ENCODE measurements around the gene CD300LG.

The CD300LG gene

GRCh38 chr17:43814714-43815113 lies 32.3 kb upstream of the CD300LG start:
- ChIA-PET POLR2A (no interaction called here), CTCF (no interaction called here)
- H3K36me3 ChIP-seq (ENCODE audit: control insufficient read depth in 4 of 4, insufficient read depth in 4 of 4, low read length in 3 of 4), result peaks cover 0 to 23% (median 4%) of the 10 kb centered on the region in 4 experiments
- DNase-seq, result no peak
- no peaks in the 10 kb centered on the region for H3K27me3 ChIP-seq (replicated peaks in 2 of 5; ENCODE audit: control insufficient read depth in 4 of 5, insufficient read depth in 5 of 5, low read length in 4 of 5)
- 40% methylated on average over 1 of the region's 1 CpG for WGBS (ENCODE audit: insufficient coverage)
- no peak overlapping the region for H3K4me3 ChIP-seq (ENCODE audit: control insufficient read depth in 1 of 7, extremely low read depth in 1 of 7, insufficient read depth in 4 of 7, low read depth in 2 of 7, low read length in 6 of 7)
- no peaks in the 10 kb centered on the region for H3K9me3 ChIP-seq (ENCODE audit: control extremely low read depth in 1 of 5, control insufficient read depth in 4 of 5, insufficient read depth in 2 of 5, low read depth in 1 of 5, low read length in 4 of 5)
- H3K4me1 ChIP-seq (ENCODE audit: control extremely low read depth in 1 of 4, control insufficient read depth in 4 of 4, insufficient read depth in 4 of 4, low read length in 3 of 4), result no peaks in the 10 kb centered on the region
- H3K27ac ChIP-seq (ENCODE audit: insufficient read depth in 1 of 2, low read depth in 1 of 2, low read length in 2 of 2, poor library complexity in 1 of 2, severe bottlenecking in 2 of 2), result no peak overlapping the region

DNA sequence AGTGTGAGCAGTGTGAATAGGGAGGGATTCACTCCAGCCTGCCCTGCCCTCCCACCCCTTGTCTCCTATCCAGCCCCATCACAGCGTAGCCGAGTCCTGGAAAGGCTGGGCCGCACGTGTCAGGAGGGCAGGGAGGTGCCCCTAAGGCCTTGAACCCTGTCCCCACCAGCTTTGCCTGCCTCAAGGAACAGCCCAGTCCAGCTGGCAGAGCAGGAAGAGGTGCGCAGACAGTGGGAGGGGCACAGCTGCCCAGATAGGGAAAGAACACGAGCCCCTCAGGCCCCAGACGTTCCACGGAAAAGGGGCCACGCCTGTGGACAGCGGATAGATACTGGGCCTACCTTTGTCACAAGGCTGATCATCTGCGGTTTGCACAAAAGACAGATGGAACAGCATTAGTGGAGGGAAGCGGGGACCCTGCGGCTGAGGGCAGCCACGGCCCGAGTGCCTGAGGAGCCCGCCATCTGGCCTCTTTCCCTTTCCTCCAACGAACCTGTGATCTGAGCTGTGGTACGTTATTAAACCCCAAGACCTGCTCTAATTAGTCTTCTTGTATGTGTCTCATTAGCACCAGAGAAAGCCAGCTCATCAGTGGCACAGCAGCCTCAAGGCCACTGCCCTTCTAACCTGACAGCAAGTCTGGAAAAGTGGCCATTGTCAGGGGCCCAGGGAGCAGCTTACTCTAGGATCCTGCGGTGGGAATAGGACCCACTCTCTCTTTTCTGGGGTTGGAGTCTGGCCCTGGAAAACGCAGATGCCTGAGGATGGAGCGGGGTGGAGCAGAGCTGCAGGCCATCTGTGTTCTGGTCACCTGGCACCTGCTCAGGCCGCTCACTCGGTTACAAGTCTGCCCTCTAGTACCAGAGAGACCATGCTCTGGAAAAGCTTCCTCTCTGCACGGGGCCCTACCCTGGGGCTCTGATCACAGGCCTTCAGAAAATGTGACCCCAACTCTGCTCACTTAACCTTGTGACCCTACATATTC lies 30.3 kb upstream of the CD300LG start:
- POLR2A ChIA-PET, result no interaction called here

GRCh38 chr17:43817826-43818225 lies 29.1 kb upstream of the CD300LG start:
- no peak overlapping the region for H3K27ac ChIP-seq (ENCODE audit: insufficient read depth in 1 of 2, low read depth in 1 of 2, low read length in 2 of 2, poor library complexity in 1 of 2, severe bottlenecking in 2 of 2)
- CTCF ChIA-PET, result interaction anchor here (1.1 to 1.7 kb wide), 4 partner anchors 9 to 29 kb away, joined by 3 to 4 read pairs (median 4); partner anchors contain the start of gene CD300LG
- no peak for DNase-seq
- 100% methylated on average over 7 of the region's 9 CpGs for WGBS (ENCODE audit: insufficient coverage)
- H3K27me3 ChIP-seq (replicated peaks in 2 of 5; ENCODE audit: control insufficient read depth in 4 of 5, insufficient read depth in 5 of 5, low read length in 4 of 5), result no peaks in the 10 kb centered on the region
- H3K4me1 ChIP-seq (ENCODE audit: control extremely low read depth in 1 of 4, control insufficient read depth in 4 of 4, insufficient read depth in 4 of 4, low read length in 3 of 4), result no peaks in the 10 kb centered on the region
- H3K9me3 ChIP-seq (ENCODE audit: control extremely low read depth in 1 of 5, control insufficient read depth in 4 of 5, insufficient read depth in 2 of 5, low read depth in 1 of 5, low read length in 4 of 5), result no peaks in the 10 kb centered on the region
- H3K4me3 ChIP-seq (ENCODE audit: control insufficient read depth in 1 of 7, extremely low read depth in 1 of 7, insufficient read depth in 4 of 7, low read depth in 2 of 7, low read length in 6 of 7), result no peak overlapping the region
- peaks cover 0 to 23% (median 4%) of the 10 kb centered on the region in 4 experiments for H3K36me3 ChIP-seq (ENCODE audit: control insufficient read depth in 4 of 4, insufficient read depth in 4 of 4, low read length in 3 of 4)
- POLR2A ChIA-PET, result interaction anchor here (0.7 kb wide), 1 partner anchor 35 kb away, joined by 3 read pairs; no protein-coding TSS in a partner anchor

More for the DNA sequence above, 30.3 kb upstream of the CD300LG start:
- DNase-seq, result no peak
- no peaks in the 10 kb centered on the region for H3K27me3 ChIP-seq (replicated peaks in 2 of 5; ENCODE audit: control insufficient read depth in 4 of 5, insufficient read depth in 5 of 5, low read length in 4 of 5)
- CTCF ChIA-PET, result interaction anchor here (0.6 to 1.7 kb wide), 5 partner anchors 14 to 243 kb away, joined by 3 to 4 read pairs (median 4); partner anchors contain the start of gene CD300LG
- H3K4me1 ChIP-seq (ENCODE audit: control extremely low read depth in 1 of 4, control insufficient read depth in 4 of 4, insufficient read depth in 4 of 4, low read length in 3 of 4), result no peaks in the 10 kb centered on the region
- 95% methylated on average over 20 of the region's 24 CpGs for WGBS (ENCODE audit: insufficient coverage)
- H3K27ac ChIP-seq (ENCODE audit: insufficient read depth in 1 of 2, low read depth in 1 of 2, low read length in 2 of 2, poor library complexity in 1 of 2, severe bottlenecking in 2 of 2), result no peak overlapping the region
- no peaks in the 10 kb centered on the region for H3K9me3 ChIP-seq (ENCODE audit: control extremely low read depth in 1 of 5, control insufficient read depth in 4 of 5, insufficient read depth in 2 of 5, low read depth in 1 of 5, low read length in 4 of 5)
- H3K4me3 ChIP-seq (ENCODE audit: control insufficient read depth in 1 of 7, extremely low read depth in 1 of 7, insufficient read depth in 4 of 7, low read depth in 2 of 7, low read length in 6 of 7), result no peak overlapping the region
- peaks cover 0 to 29% (median 4%) of the 10 kb centered on the region in 4 experiments for H3K36me3 ChIP-seq (ENCODE audit: control insufficient read depth in 4 of 4, insufficient read depth in 4 of 4, low read length in 3 of 4)

DNA sequence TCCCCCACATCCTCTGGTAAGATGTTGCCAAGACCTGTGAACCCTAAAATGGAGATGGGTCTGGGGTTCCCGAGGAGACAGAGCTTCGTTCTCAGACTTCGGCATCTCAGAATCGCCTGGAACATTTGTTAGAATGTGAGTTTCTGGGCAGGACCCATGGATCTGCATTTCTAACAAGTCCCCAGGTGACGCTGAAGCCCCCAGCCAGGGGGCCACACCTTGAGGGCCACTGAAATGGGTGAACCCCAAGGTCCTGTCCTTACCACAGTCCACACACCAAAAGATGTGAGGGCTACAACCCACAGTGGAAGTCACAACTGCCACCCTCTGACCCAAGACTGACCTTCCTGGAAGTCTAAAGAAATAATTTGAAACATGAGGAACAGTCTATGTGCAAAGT lies 28.0 kb upstream of the CD300LG start:
- H3K27ac ChIP-seq (ENCODE audit: insufficient read depth in 1 of 2, low read depth in 1 of 2, low read length in 2 of 2, poor library complexity in 1 of 2, severe bottlenecking in 2 of 2), result no peak overlapping the region
- no peaks in the 10 kb centered on the region for H3K9me3 ChIP-seq (ENCODE audit: control extremely low read depth in 1 of 5, control insufficient read depth in 4 of 5, insufficient read depth in 2 of 5, low read depth in 1 of 5, low read length in 4 of 5)
- H3K4me1 ChIP-seq (ENCODE audit: control extremely low read depth in 1 of 4, control insufficient read depth in 4 of 4, insufficient read depth in 4 of 4, low read length in 3 of 4), result no peaks in the 10 kb centered on the region
- CTCF ChIA-PET, result interaction anchor here (0.9 to 1.0 kb wide), 2 partner anchors 22 to 27 kb away, joined by 3 to 7 read pairs; no protein-coding TSS in a partner anchor
- 100% methylated on average over 4 of the region's 5 CpGs for WGBS (ENCODE audit: insufficient coverage)
- H3K27me3 ChIP-seq (replicated peaks in 2 of 5; ENCODE audit: control insufficient read depth in 4 of 5, insufficient read depth in 5 of 5, low read length in 4 of 5), result no peaks in the 10 kb centered on the region
- H3K36me3 ChIP-seq (ENCODE audit: control insufficient read depth in 4 of 4, insufficient read depth in 4 of 4, low read length in 3 of 4), result peaks cover 0 to 18% (median 4%) of the 10 kb centered on the region in 4 experiments
- no peak for DNase-seq
- POLR2A ChIA-PET, result no interaction called here
- H3K4me3 ChIP-seq (ENCODE audit: control insufficient read depth in 1 of 7, extremely low read depth in 1 of 7, insufficient read depth in 4 of 7, low read depth in 2 of 7, low read length in 6 of 7), result no peak overlapping the region

DNA sequence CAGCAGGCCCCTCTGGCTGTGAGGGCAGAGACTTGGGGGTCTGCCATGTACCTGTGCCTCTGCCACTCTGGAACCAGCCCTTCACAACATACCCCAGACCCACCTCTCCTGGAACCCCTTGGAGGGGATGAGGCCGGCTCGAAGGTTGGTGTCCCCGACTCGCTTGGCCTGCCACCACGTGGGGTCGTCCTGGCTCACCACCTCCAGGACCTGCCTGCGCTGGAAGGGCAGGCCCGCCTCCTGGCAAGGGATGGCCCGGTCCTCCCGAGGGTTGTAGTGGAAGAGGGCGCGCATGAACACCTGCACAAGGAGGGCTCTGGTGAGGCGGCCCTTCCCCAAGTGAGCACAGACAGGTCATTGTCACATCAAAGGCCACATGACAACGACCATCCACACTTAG lies 26.2 kb upstream of the CD300LG start:
- Histone ChIP-seq H3K27ac (ENCODE audit: insufficient read depth in 1 of 2, low read depth in 1 of 2, low read length in 2 of 2, poor library complexity in 1 of 2, severe bottlenecking in 2 of 2) (no peak overlapping the region), H3K4me3 (ENCODE audit: control insufficient read depth in 1 of 7, extremely low read depth in 1 of 7, insufficient read depth in 4 of 7, low read depth in 2 of 7, low read length in 6 of 7) (no peak overlapping the region), H3K36me3 (ENCODE audit: control insufficient read depth in 4 of 4, insufficient read depth in 4 of 4, low read length in 3 of 4) (peaks cover 0 to 28% (median 5%) of the 10 kb centered on the region in 4 experiments), H3K27me3 (replicated peaks in 2 of 5; ENCODE audit: control insufficient read depth in 4 of 5, insufficient read depth in 5 of 5, low read length in 4 of 5) (no peaks in the 10 kb centered on the region), H3K9me3 (ENCODE audit: control extremely low read depth in 1 of 5, control insufficient read depth in 4 of 5, insufficient read depth in 2 of 5, low read depth in 1 of 5, low read length in 4 of 5) (no peaks in the 10 kb centered on the region), H3K4me1 (ENCODE audit: control extremely low read depth in 1 of 4, control insufficient read depth in 4 of 4, insufficient read depth in 4 of 4, low read length in 3 of 4) (no peaks in the 10 kb centered on the region)
- ChIA-PET POLR2A (no interaction called here), CTCF (no interaction called here)
- DNase-seq, result no peak
- WGBS (ENCODE audit: insufficient coverage), result 98% methylated on average over 14 of the region's 14 CpGs

GRCh38 chr17:43822570-43823190 lies 24.3 kb upstream of the CD300LG start:
- Histone ChIP-seq H3K9me3 (ENCODE audit: control extremely low read depth in 1 of 5, control insufficient read depth in 4 of 5, insufficient read depth in 2 of 5, low read depth in 1 of 5, low read length in 4 of 5) (no peaks in the 10 kb centered on the region), H3K36me3 (ENCODE audit: control insufficient read depth in 4 of 4, insufficient read depth in 4 of 4, low read length in 3 of 4) (peaks cover 0 to 34% (median 7%) of the 10 kb centered on the region in 4 experiments), H3K4me1 (ENCODE audit: control extremely low read depth in 1 of 4, control insufficient read depth in 4 of 4, insufficient read depth in 4 of 4, low read length in 3 of 4) (no peaks in the 10 kb centered on the region), H3K27me3 (replicated peaks in 2 of 5; ENCODE audit: control insufficient read depth in 4 of 5, insufficient read depth in 5 of 5, low read length in 4 of 5) (no peaks in the 10 kb centered on the region), H3K27ac (ENCODE audit: insufficient read depth in 1 of 2, low read depth in 1 of 2, low read length in 2 of 2, poor library complexity in 1 of 2, severe bottlenecking in 2 of 2) (no peak overlapping the region), H3K4me3 (ENCODE audit: control insufficient read depth in 1 of 7, extremely low read depth in 1 of 7, insufficient read depth in 4 of 7, low read depth in 2 of 7, low read length in 6 of 7) (no peak overlapping the region)
- DNase-seq, result no peak
- ChIA-PET POLR2A (interaction anchor here (0.9 kb wide), 1 partner anchor 13 kb away, joined by 3 read pairs; no protein-coding TSS in a partner anchor), CTCF (interaction anchor here (1.0 kb wide), 1 partner anchor 9 kb away, joined by 4 read pairs; no protein-coding TSS in a partner anchor)
- 93% methylated on average over 3 of the region's 5 CpGs for WGBS (ENCODE audit: insufficient coverage)

Measured in common myeloid progenitor, CD34-positive (primary cell).